ENCODE measurements around the gene B4GALT6. TPM values are rescaled to one million over a fixed set of nuclear protein-coding genes. Genes with fewer than 3 reads are reported as not detected.

B4GALT6 gene
- total and polyA plus RNA-seq, 2 of the 8 experiments (the other 6 are each of a cell fraction or from before 2014, with no cell fraction given): 6.3 to 41.5 TPM

DNA sequence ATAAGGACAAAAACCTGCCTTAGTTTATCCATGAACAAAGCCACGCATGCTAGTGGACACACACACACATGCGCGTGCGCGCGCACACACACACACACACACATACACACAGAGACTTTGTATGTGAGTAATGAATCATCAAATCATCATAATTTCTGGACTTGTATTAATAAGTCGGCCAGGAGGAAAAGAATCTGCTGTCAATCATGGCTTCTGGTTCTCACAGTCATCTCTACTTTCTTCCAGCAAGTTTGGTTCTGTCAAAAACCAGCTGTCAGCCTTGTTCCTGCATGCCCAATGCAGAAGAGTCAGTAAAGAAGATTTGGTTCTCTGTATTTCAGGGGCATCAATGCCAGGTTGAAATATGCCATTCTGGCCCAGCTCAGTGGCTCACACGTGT is 93.8 kb downstream of the B4GALT6 start:
- no peak overlapping the region for H3K4me3 ChIP-seq (ENCODE audit: extremely low read depth in 1 of 4, insufficient read depth in 2 of 4, low read depth in 3 of 4, low read length in 4 of 4)
- WGBS, 2 experiments (ENCODE audit: extremely low coverage in 1 of 2, insufficient coverage in 1 of 2, insufficient read length in 1 of 2, insufficient replicate concordance in 2 of 2, low coverage in 1 of 2, low lambda C conversion rate in 2 of 2, missing lambda C conversion rate in 1 of 2): 81% methylated on average over 8 of the region's 8 CpGs; no CpG with 5 or more reads in 1 of the 2 experiments
- DNase-seq (ENCODE audit: low read depth in 1 of 2, low spot score in 2 of 2): no peak
- H3K9ac ChIP-seq (replicated peaks in 1 of 4; ENCODE audit: extremely low read depth in 1 of 4, low read depth in 3 of 4, low read length in 3 of 4): no peak overlapping the region
- no peak overlapping the region for H4K91ac ChIP-seq (replicated peaks; ENCODE audit: insufficient read length, low read length)
- no peak overlapping the region for H3K56ac ChIP-seq (replicated peaks; ENCODE audit: insufficient read length, low read depth, low read length)
- H4K5ac ChIP-seq (ENCODE audit: insufficient read length, low read depth, low read length): no peak overlapping the region
- H3K27ac ChIP-seq (ENCODE audit: low read depth, low read length): no peak overlapping the region
- no peak overlapping the region for H3K18ac ChIP-seq (ENCODE audit: extremely low read depth, low read length)
- no peaks in the 10 kb centered on the region for H4K20me1 ChIP-seq (replicated peaks in 1 of 2; ENCODE audit: control insufficient read depth in 1 of 2, insufficient read depth in 2 of 2, low read length in 2 of 2)
- no peak overlapping the region for H3K14ac ChIP-seq (ENCODE audit: insufficient read length)
- H3K4ac ChIP-seq (replicated peaks; ENCODE audit: insufficient read length, low read depth, low read length): no peak overlapping the region
- H3K4me2 ChIP-seq (ENCODE audit: insufficient read depth in 1 of 2, low read depth in 2 of 2, low read length in 2 of 2): no peak overlapping the region
- ChIA-PET POLR2A (ENCODE audit: partially characterized antibody) (interaction anchor here (0.6 kb wide), 1 partner anchor 422 kb away, joined by 4 read pairs; no protein-coding TSS in a partner anchor), CTCF (ENCODE audit: partially characterized antibody) (interaction anchor here (0.7 to 1.7 kb wide), 4 partner anchors 21 to 660 kb away, joined by 3 to 5 read pairs (median 4); no protein-coding TSS in a partner anchor)
- H4K8ac ChIP-seq (ENCODE audit: extremely low read depth, insufficient read depth, low read length): no peak overlapping the region
- no peaks in the 10 kb centered on the region for H3K9me3 ChIP-seq (ENCODE audit: insufficient read depth in 2 of 2, low read depth in 1 of 2, low read length in 1 of 2)
- no peaks in the 10 kb centered on the region for H3K4me1 ChIP-seq (replicated peaks in 1 of 4; ENCODE audit: control insufficient read depth in 3 of 4, insufficient read depth in 4 of 4, low read length in 3 of 4)
- no peak for FAIRE-seq
- no peaks in the 10 kb centered on the region for H3K79me1 ChIP-seq (ENCODE audit: low read depth, low read length)
- H2BK15ac ChIP-seq (ENCODE audit: low read length): no peak overlapping the region
- no peaks in the 10 kb centered on the region for H3K79me2 ChIP-seq (ENCODE audit: control insufficient read depth in 1 of 2, insufficient read depth in 2 of 2, low read length in 2 of 2)
- no peak overlapping the region for H3K23ac ChIP-seq (ENCODE audit: insufficient read length)
- H2BK5ac ChIP-seq (ENCODE audit: low read depth, low read length): no peak overlapping the region
- no peak overlapping the region for H2BK120ac ChIP-seq (replicated peaks; ENCODE audit: low read depth, low read length)
- H2AK5ac ChIP-seq (ENCODE audit: low read depth, low read length): no peak overlapping the region
- no peaks in the 10 kb centered on the region for H3K36me3 ChIP-seq (ENCODE audit: control insufficient read depth in 2 of 4, insufficient read depth in 4 of 4, low read length in 3 of 4)
- H2BK12ac ChIP-seq (ENCODE audit: low read depth, low read length): no peak overlapping the region
- H2BK20ac ChIP-seq (ENCODE audit: low read length): no peak overlapping the region
- no peaks in the 10 kb centered on the region for H3K23me2 ChIP-seq (ENCODE audit: low read depth, low read length)
- no peak overlapping the region for H2AFZ ChIP-seq (ENCODE audit: low read length)
- H3K27me3 ChIP-seq (replicated peaks in 1 of 4; ENCODE audit: control insufficient read depth in 3 of 4, extremely low read depth in 1 of 4, insufficient read depth in 3 of 4, low read length in 3 of 4): peaks cover 0 to 1% (median 0%) of the 10 kb centered on the region in 4 experiments; a peak in 1 of 7 replicates
- TF ChIP-seq NANOG (IDR thresholded peaks at IDR 0.05; ENCODE audit: insufficient read depth, low read depth, low read length, poor library complexity, severe bottlenecking): no peak

All from H1 (cell line).